Ascending aorta (tissue), 2 donors: ENCODE results near the gene JAZF1. TPM values are rescaled to one million over a fixed set of nuclear protein-coding genes. Genes with fewer than 3 reads are reported as not detected.

ENCODE experiments used
- DNase-seq, 2 donors: peaks; one replicate each; pipeline ENCODE4 v3.0.0-alpha.2; 2019; ENCODE audit warnings: low spot score in 2 of 2
- H3K27ac ChIP-seq, 2 donors: fragments of 200-600 bp; sonication (generic); one replicate each; pipeline ENCODE4 v1.5.1; 2016 to 2017; ENCODE audit warnings: mild to moderate bottlenecking in 1 of 2
- H3K27me3 ChIP-seq: fragments of 200-600 bp; sonication (generic); one replicate; pipeline ENCODE4 v1.5.1; 2017
- H3K36me3 ChIP-seq, 2 donors: fragments of 200-600 bp; sonication (generic); one replicate each; pipeline ENCODE4 v1.5.1; 2016
- H3K4me1 ChIP-seq, 2 donors: fragments of 200-600 bp; sonication (generic); one replicate each; pipeline ENCODE4 v1.5.1; 2016 to 2017; ENCODE audit warnings: mild to moderate bottlenecking in 1 of 2
- H3K4me3 ChIP-seq, 2 donors: fragments of 200-600 bp; sonication (generic); one replicate each; pipeline ENCODE4 v1.5.1; 2016 to 2017; ENCODE audit warnings: mild to moderate bottlenecking in 1 of 2
- H3K9me3 ChIP-seq, 2 donors: fragments of 200-600 bp; sonication (generic); one replicate each; pipeline ENCODE4 v1.5.1; 2016
- intact Hi-C: fragments of 100-400 bp; cut with DNase I; formaldehyde crosslinking; loops from one replicate; pipeline ENCODE4 v1.15.1; 2023
- total RNA-seq: library from RNA; depleted of rRNA; stranded (reverse); fragments of >200 nt; gene quantifications from one replicate; pipeline ENCODE4 v1.1.0, GENCODE V29; 2016
- TF ChIP-seq, protein P1 (sequence below), 3 experiments: fragments of 200-600 bp in 2 of 3; fragments of 450-650 bp in 1 of 3; sonication (generic) in 2 of 3; IDR thresholded peaks; one replicate each; pipeline ENCODE4 v1.5.1; 2016 to 2019; ENCODE audit warnings: antibody characterized with exemption in 3 of 3, mild to moderate bottlenecking in 1 of 3, moderate library complexity in 1 of 3

JAZF1 gene
- total RNA-seq, 1 donor from 2014 or later, result 37.7 TPM

DNA sequence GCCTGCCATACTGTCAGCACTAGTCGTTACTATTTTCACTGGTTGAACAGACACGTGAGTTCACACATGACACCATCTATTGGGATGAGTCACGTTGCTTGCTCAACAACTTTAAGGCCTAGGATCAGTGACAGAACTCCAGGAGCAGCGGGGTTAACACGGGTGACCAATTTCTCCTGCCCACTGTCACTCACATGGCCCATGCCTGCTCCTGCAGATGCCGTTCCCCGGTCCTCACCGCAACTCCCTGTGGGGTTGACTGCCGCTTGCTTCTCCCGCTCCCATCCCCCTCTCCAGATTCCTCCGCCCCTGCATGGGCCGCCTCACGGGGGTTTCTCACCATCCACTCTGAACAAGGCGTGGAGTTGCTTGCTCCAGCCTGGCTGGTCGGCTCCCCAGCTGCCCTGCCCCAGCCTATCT is 312.5 kb downstream of the JAZF1 start:
- no peak overlapping the region for H3K4me3 ChIP-seq
- peaks cover 0 to 7% of the 10 kb centered on the region in 2 donors for H3K36me3 ChIP-seq
- no peaks in the 10 kb centered on the region for H3K4me1 ChIP-seq
- no peak overlapping the region for H3K27ac ChIP-seq
- H3K9me3 ChIP-seq, result no peaks in the 10 kb centered on the region
- intact Hi-C loops, result no loop called here
- no peaks in the 10 kb centered on the region for H3K27me3 ChIP-seq
- DNase-seq, result no peak
- TF ChIP-seq, protein P1, sequence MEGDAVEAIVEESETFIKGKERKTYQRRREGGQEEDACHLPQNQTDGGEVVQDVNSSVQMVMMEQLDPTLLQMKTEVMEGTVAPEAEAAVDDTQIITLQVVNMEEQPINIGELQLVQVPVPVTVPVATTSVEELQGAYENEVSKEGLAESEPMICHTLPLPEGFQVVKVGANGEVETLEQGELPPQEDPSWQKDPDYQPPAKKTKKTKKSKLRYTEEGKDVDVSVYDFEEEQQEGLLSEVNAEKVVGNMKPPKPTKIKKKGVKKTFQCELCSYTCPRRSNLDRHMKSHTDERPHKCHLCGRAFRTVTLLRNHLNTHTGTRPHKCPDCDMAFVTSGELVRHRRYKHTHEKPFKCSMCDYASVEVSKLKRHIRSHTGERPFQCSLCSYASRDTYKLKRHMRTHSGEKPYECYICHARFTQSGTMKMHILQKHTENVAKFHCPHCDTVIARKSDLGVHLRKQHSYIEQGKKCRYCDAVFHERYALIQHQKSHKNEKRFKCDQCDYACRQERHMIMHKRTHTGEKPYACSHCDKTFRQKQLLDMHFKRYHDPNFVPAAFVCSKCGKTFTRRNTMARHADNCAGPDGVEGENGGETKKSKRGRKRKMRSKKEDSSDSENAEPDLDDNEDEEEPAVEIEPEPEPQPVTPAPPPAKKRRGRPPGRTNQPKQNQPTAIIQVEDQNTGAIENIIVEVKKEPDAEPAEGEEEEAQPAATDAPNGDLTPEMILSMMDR (IDR thresholded peaks at IDR 0.05), result no peak

DNA sequence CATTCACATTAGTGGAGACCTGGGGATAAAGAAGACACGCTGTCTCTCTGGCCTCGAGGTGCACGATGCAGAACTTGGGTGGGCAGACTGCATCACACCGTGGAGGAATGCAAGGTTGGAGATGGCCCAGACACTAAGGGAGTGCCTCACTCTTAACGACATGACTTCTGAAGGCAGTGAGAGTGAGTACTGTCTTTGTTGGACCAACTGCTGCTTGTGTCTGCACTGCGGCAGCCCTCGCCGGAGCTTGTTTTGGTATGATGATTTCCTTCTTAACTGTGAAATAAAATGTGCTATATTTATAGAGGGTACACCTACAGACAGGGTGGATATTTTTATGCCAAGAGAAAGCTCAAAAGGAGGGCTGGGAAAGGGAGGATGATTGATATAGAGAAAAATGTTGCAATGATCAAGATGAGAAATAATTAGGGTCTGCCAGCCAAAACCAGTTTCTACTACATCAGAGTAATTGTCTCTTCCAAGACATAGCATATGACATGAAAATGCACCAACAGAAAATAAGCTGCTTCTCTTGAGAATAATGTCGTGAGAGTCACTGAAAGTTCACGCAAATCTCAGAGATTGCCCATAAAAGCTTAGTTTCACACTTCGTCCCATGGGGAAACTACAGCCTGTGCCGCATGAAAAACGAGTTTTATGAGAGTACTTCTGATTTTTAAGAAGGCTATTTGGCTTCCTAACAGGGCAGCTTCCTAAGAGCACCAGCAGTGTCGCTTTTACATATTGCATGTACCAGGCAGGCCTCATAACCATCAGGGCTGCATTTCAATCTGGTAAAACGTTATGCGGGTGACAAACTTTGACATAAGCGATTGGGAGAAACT is 313.5 kb downstream of the JAZF1 start:
- intact Hi-C loops, result no loop called here
- no peak for DNase-seq
- Histone ChIP-seq H3K36me3 (peaks cover 0 to 7% of the 10 kb centered on the region in 2 donors), H3K9me3 (no peaks in the 10 kb centered on the region), H3K4me1 (no peaks in the 10 kb centered on the region), H3K27me3 (no peaks in the 10 kb centered on the region), H3K4me3 (no peak overlapping the region), H3K27ac (no peak overlapping the region)
- TF ChIP-seq, protein P1 (IDR thresholded peaks at IDR 0.05), result no peak

DNA sequence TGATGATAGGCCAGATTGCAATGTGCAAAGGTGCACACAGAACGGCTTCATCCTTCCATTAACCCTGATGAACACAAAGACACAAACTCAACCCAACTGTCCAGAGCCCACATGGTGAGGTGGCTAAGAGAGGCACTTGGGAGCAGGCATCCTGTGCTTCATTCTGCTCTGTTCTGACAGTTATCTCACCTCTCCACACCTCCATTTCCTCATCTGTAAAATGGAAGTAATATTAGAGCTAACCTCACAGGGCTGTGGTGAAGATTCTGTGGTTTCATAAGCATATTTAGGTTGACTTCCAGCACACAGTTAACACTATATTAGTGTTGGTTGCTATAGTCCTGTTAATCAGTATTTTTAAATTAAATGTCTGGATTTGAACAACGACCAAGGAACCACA is 314.3 kb downstream of the JAZF1 start:
- Histone ChIP-seq H3K4me1 (no peaks in the 10 kb centered on the region), H3K9me3 (no peaks in the 10 kb centered on the region), H3K27ac (no peak overlapping the region), H3K4me3 (no peak overlapping the region), H3K36me3 (peaks cover 0 to 7% of the 10 kb centered on the region in 2 donors), H3K27me3 (no peaks in the 10 kb centered on the region)
- no peak for DNase-seq
- TF ChIP-seq, protein P1 (IDR thresholded peaks at IDR 0.05), result no peak
- intact Hi-C loops, result no loop called here

DNA sequence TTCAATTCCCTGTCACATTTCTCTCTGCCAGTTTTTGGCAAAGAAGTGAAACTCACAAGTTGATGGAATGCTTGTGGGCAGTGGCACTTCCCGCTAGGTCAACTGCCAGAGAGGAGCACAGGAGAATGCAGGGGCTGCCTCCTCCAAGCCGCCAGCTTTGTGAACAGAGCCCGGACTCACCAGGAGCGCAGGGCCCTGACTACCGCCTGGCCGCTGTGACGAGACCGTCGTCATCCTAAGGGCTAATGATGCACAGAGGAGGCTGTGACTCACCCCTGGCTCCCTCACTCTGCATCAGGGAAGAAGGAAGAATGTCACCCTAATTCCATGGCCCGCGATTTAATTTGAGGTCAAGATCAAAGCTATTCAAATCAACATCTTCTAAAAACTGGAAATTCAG is 316.7 kb downstream of the JAZF1 start:
- DNase-seq, result no peak
- no peaks in the 10 kb centered on the region for H3K4me1 ChIP-seq
- peaks cover 0 to 7% of the 10 kb centered on the region in 2 donors for H3K36me3 ChIP-seq
- H3K27me3 ChIP-seq, result no peaks in the 10 kb centered on the region
- TF ChIP-seq, protein P1 (IDR thresholded peaks at IDR 0.05), result no peak
- no peak overlapping the region for H3K27ac ChIP-seq
- H3K9me3 ChIP-seq, result no peaks in the 10 kb centered on the region
- intact Hi-C loops, result no loop called here
- H3K4me3 ChIP-seq, result no peak overlapping the region

DNA sequence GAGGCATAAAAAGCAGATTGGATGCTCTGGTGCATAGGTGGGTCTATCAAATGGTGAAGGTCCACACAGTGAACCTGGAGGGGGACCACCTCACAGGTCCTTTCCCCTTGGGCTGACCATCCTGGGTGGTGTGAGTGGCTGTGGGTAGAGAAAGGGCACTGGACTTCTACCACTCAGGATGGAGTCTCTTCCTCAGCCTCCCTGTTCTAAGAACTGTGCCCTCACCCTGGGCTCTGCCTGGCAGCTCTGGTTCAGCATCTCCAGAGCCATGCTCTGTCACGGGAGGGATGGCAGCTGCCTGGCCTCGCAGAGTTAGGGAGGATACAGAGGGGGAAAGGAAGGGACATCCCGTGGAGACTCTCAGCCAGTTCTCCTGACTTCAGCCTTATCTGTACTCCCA is 318.8 kb downstream of the JAZF1 start:
- no peak overlapping the region for H3K27ac ChIP-seq
- intact Hi-C loops, result no loop called here
- TF ChIP-seq, protein P1 (IDR thresholded peaks at IDR 0.05), result no peak

More for the DNA sequence above, 318.8 kb downstream of the JAZF1 start:
- Histone ChIP-seq H3K4me1 (no peaks in the 10 kb centered on the region), H3K9me3 (no peaks in the 10 kb centered on the region), H3K36me3 (peaks cover 0 to 4% of the 10 kb centered on the region in 2 donors), H3K4me3 (no peak overlapping the region), H3K27me3 (no peaks in the 10 kb centered on the region)
- no peak for DNase-seq
